Glomerular visceral epithelial cell (primary cell): ENCODE data around the gene ANKS1B.
"Not testable (repeated sequence)": the region's sequence is repeated elsewhere in the genome, so short reads cannot be mapped to it uniquely, and the experiment has no call there.

Experiments
- DNase-seq: peaks from one replicate; pipeline ENCODE4 v3.0.0-alpha.2; 2016; ENCODE audit errors: extremely low spot score

ANKS1B gene

DNA sequence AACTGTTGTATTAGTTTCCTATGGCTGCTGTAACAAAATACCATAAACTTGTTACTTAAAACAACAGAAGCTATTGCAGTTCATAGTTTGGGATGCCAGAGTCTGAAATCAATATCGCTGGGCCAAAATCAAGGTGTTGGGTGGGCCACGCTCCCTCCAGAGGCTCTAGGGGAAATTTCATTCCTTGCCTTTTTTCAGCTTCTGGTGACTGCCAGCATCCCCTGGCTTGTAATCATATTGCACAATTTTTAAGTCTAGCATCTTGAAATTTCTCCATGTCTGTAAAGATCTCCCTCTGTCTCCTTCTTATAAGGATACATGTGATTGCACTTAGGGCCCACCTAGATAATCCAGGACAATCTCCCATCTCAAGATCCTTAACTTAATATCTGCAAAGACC lies 386.0 kb downstream of the ANKS1B start:
- no peak for DNase-seq

DNA sequence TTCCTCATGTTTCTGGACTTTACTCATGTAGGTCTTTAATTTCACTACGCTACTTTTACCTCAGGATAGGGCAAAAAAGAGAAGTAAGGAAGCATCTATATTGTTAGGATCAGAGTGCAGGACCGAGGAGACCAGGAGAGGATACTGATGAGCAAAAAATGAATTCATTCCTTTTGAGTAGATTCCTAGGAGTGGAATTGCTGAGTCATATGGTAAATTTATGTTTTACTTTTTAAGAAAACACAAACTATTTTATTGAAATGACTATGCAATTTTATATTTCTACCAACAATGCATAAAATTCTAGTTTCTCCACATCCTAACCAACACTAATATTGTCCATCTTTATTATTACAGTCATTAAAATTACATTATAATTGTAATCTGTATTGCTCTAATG lies 388.0 kb downstream of the ANKS1B start:
- no peak for DNase-seq

DNA sequence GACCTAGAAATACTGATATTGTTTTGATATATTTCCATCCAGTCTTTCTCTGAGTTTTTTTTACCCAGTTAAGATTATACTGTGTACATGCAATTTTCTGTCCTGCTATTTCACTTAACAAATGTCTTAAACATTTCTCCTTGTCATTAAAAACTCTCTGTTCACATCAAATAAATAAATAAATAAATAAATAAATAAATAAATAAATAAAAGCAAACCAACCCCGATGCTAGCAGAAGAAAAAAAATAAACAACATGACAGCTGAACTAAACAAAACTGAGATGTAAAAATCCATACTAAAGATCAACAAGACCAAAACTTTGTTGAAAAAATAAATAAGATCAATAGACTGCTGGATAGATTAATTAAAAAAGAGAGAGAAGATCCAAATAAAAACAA lies 407.6 kb downstream of the ANKS1B start:
- not testable (repeated sequence) for DNase-seq

DNA sequence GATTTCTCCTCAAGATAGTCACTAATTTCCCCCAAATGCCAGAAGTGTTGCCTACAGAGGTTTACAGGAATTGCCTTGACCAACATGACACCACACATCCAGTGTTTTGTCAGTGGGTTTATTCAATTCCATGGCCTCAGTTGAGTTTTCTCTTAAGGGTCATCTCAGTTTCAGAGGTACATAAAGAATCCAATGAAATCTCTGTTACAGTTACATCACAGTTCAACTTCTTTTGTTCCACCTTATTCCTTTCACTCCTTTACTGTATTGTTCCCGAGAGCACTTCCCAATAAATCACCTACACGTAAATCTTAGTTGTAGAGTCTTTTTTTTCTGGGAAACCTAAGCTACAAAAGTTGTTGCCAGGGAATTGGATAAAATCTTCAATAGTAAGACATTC lies 410.8 kb downstream of the ANKS1B start:
- no peak for DNase-seq

DNA sequence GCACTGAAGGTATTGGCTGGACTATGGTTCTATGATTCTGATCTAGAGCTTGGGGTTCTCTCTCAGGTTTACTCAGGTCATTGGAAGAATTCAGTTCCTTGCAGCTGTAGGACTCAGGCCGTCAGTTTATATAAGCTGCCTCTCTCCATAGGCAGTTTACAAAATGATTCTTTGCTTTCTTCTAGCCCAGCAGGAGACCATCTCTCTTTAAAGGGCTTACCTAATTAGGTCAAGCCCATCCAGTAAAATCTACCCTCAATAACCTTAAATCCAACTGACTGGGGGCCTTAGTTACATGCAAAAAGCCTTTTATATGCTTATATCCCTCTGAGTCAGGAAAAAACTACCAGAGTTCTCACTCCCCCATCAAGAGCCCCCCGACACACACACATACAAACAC lies 417.7 kb downstream of the ANKS1B start:
- DNase-seq: no peak

DNA sequence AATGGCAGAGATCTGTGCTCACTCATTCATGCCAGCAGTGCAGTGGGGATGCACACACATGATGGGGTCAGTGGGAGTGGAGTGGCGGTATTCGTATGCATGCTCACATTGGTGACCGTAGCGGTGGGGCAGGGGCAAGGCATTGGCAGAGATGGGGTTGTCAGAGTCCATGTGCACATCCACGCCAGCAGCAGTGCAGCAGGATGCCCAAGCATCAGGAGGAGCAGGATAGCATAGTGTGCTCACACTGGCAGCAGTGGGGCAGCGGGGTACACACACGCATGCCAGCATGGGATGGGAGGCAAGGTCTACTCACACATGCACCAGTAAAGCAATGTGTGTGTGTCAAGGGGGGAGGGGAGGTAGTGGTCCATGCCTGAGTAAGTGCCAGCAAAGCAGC lies 426.6 kb downstream of the ANKS1B start:
- no peak for DNase-seq

DNA sequence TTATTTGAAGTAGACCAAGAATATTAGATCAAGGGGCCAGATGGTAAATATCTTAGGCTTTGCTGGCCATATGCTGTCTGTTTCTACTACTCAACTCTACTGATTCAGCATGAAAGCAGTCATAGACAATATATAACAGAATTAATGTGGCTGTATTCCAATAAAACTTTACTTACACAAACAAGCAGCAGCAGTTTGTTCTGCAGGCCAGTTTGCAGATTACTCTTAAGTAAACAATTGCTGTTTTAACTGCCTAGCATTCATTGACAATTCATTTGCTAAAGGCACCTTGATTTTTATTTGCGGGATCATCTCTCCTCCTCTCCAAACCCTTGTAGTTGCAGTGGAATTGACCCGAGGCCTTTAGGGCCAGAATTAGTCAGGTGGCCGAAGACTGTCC lies 431.3 kb downstream of the ANKS1B start:
- DNase-seq: no peak

DNA sequence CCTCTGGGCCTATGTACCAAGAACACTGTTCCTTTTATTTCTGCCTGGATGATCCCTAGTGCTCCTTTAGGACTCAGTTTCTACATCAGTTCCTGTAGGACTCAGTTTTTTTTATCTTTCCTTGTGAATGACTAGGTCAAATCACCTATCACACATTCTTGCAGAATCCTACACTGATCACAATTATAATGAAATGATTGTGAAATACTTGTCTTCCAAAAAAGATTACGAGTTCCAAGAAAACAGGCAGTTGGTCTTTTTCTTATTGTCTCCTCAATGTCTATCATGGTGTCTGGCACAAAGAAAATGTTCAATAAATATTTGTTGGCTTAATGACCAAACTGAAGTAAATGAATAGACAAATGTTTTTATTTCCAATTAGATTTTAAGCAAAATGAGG lies 432.7 kb downstream of the ANKS1B start:
- no peak for DNase-seq

DNA sequence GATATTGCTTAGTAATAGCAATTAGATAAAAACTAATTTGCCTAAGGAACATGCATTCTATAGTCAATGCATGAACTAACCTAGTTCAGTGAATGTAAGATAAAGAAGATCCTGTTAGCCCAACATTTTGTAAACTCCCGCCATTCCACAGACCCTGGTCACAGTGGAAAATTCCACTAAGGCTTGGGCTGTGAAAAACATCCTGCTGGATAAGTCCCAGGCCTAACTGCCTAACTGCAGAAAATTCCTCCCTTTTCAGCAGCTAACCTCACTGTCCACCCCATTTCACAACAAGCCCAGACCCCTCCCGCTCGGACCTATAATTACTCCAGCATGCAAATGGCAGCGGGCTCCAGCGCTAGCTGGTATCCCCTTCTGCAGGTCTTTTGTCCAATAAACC lies 435.1 kb downstream of the ANKS1B start:
- no peak for DNase-seq

DNA sequence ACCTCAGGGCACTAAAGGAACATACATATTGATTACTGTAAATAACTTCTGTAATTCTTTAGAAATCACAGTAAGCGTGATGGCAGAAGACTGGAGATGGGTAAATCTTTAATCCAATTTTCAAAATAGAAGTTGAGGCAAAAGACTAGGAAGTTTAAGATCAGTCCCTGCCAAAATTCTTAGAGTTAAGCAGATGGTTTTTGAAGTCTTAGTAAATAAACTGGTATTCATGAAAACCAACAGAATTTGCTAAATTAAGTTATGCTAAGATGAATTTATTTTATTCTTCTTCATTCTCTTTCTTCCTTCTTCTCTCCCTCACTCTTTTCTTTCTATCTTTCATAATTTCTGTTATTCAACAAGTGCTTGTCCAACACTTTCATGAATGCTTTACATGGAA lies 435.5 kb downstream of the ANKS1B start:
- DNase-seq: no peak

DNA sequence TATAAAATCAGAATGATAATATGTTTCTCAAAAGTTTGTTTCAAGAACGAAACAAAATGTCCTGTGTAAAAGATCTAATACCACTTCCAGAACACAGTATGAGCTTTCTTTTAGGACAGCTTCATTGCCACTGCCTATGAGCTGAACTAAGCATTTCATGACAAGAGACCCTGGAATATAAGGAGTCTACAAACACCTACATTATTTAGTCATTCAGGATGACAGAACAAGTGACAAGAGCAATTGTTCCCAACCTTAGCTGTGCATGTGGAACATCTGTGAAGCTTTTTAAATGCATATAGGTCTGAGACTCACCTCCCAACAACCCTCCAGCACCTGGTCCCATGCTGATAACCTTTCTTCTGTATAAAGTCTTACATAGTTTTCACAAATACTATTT lies 440.3 kb downstream of the ANKS1B start:
- no peak for DNase-seq

DNA sequence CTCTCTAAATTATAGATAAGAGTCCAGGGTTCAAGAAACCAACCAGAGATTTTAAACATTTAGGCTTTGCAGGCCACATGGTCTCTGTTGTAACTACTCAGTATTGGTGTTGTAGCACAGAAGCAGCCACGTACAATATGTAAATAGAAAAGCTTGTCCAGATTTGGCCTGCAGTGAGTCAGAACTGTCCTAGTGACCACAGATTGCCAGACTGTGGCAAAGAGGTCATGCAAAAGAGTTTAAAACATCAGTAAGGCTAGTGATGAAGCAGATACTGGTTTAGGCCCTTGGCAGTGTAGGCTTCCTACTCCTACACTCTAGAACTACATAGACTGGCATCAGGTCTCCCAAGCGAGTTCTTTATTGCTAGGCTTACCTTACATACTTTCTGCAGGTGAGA lies 454.8 kb downstream of the ANKS1B start:
- peak; percentile 23 for DNase-seq

DNA sequence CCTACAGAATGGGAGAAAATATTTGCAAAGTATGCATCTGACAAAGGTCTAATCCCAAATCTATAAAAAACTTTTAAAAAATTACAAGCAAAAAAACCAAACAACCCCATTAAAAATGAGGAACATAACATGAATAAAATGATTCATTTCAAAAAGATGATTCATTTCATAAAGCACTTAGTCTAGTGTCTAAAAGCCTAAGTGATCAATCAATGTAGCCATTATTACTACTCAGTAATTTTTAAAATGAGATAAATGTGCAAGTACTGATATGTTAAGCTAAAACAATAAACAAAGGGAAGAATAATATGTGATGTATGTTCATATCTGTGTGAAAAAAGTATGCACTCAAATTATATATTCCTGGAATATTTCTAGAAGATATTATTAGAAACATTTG lies 456.3 kb downstream of the ANKS1B start:
- no peak for DNase-seq

DNA sequence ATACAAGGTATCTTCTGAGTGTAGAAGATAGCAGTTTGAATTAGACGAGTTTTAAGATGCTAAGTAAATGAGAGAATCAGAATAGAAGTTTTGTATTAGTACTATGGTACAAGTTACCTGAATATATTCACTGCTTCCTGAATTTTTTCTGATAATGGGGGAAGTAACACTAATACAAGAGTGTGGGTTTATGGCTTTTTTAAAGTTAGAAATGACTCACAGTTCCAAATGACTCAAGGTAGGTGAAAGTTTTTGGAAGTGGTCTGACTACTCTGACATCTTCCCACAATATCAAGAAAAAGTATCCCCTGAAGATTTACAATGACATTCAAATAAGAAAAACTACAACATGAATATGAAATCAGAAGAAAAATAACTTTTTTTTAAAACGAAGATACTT lies 460.9 kb downstream of the ANKS1B start:
- no peak for DNase-seq

DNA sequence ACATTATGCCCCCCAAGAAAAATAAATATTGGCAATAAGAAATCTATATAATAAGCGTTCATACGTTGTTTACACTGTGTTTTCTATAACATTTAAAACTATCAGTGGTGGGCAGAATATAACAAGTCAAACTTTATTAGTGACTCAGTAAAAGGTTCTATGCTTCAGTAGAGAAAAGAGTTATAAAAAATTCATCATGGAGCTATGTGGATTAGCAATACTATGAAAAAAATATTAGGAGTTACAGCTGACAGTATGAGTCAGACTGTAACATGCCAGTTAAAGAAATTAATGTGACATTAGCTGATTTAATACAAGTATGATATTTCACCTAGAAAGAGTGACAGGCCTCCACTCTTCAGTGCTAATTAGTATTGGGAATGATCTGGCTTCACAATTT lies 462.3 kb downstream of the ANKS1B start:
- DNase-seq: no peak

DNA sequence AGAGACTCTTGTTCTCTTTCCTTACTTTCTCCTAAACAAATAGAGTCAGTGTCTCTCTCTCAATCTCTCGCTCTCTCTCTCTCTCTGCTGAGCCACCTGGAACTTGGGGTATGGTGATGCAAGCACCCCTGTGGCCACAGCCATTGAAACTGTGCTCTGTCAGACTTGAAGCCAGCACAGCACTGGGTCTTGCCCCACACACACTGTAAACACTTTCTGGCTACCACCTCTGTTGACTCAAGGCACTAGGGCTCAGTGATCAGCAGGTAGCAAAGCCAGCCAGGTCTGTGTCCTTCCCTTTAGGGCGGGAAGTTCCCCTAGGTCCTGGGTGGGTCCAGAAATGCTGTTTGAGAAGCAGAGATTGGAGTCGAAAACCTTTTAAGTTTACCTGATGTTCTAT lies 463.1 kb downstream of the ANKS1B start:
- no peak for DNase-seq

DNA sequence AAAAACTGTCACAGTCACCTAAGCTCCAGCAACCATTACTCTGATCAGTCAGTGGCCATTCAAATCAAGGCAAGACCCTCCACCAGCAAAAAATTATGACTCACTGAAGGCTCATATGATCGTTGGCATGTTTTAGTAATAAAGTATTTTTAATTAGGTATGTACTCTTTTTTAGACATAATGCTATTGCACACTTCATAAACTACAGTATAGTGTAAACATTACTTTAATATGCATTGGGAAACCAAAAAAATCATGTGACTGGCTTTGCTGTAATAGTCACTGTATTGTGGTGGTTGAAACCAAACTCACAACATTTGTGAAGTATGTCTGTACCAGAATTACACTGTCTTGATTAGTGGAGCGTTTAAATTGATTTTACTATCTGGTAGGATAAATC lies 471.7 kb downstream of the ANKS1B start:
- DNase-seq: no peak

DNA sequence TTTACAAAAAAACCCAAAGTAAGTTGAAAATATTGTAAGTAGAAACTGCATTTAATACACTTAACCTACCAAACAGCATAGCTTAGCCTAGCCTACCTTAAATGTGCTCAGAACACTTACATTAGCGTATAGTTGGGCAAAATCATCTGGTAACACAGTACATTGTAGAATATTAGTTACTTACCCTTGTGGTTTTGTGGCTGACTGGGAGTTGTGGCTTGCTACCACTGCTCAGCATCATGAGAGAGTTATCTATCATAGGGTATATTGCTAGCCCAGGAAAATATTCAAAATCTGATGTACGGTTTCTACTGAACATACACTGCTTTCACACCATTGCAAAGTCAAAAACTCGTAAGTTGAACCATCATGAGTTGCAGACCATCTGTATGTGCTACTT lies 478.9 kb downstream of the ANKS1B start:
- no peak for DNase-seq

DNA sequence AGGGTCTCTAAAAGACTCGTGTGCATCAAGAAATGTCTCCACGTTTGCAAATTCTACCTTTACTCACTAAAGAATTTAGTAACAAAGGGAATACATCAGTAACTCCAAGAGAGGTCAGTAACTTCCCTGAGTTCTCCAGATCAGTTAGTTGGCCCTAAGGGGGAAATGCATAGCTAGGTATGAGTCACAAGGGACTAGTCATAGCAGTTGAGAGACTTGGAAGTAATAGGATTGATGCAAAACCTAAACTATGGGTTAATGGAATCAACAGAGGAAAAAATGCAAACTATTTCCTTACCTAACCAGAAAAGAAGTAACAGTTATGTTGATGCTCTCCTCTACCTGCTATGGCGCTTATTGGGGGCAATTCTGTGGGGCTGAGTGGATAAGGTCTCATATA lies 486.0 kb downstream of the ANKS1B start:
- peak; percentile 46 for DNase-seq

DNA sequence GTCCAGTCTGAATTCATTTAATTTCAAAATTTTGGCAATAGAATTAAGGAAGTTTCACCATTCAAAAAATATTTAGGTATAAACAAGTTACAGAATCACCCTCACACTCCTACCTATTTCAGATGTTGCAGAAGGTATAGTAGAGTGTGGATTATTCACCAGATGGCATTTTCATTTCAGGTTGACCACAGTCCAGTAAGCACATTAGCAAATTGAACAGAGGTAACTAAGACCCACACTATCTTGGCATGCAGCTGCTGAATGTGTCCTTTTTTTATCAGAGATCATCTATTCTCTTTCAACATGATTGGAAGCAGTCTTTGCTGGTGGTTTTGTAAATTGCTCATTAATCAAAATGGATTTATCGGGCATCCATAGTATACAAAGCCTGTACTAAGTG lies 488.9 kb downstream of the ANKS1B start:
- no peak for DNase-seq

DNA sequence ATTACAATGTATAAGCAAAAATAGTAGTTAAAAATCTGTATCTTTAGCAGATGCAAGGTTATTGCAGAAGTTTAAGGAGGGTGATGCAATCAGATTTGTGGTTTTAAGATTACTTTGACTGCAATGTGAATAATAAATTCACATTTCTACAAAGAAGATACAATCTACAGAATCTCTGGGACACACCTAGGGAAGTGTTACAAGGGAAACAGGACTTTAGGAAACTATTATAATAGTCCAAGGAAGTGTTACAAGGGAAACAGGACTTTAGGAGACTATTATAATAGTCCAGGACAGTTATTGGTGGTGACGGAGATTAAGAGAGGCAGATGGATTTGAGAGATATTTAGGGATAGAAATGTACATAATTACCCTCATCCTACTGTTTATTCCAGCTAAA lies 491.5 kb downstream of the ANKS1B start:
- DNase-seq: no peak

DNA sequence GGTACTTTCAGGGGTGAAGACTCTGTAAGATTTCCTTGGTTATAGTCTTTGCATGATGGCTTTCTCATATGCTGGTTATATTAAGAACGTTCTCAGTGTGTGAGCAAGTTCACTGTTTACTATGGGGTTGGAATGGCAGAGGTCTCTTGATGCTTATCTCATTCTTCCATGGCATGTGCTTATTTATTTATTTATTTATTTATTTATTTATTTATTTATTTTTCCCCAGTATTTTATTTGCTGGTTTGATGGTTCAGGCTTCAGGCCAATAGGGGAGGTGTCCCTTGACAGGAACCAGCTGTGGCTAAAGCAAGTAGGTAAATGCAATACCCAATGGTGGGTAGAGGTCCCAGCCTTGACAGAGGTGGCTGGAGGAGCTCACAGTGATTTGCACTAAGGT lies 498.5 kb downstream of the ANKS1B start:
- no peak for DNase-seq

DNA sequence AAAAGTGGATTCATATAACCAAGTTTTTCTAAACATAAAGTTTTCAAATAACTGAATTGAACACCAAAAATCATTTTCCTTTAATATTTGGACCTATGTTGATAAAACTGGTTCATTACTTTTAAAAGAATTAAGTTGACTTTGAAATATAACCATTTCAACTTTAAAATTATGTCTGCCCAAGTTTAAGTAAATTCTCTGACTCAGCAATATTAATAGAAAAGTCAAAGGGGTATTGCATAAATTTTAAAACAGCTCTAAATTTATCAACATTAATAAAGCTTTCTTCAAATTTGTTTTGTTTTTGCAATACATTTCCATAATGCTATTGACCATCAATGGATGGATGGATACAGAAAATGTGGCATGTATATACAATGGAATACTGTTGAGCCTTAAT lies 505.6 kb downstream of the ANKS1B start:
- no peak for DNase-seq

DNA sequence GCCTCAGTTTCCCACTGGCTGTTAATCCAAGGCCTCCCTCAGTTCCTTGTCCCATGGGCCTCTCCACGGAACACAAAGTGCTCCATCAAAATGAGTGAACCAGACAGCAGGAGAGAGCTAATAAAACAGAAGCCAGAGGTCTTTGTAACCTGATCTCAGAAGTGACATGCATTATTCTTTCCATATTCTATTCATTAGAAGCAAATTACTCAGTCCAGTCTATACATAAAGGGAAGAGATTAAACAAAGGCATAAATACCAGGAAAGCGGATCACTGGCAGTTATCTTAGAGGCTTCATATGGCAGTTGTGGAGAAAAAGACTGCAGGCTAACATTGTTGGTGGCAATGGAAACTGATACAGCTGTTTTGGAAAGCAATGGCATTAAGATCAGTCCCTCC lies 507.8 kb downstream of the ANKS1B start:
- no peak for DNase-seq

DNA sequence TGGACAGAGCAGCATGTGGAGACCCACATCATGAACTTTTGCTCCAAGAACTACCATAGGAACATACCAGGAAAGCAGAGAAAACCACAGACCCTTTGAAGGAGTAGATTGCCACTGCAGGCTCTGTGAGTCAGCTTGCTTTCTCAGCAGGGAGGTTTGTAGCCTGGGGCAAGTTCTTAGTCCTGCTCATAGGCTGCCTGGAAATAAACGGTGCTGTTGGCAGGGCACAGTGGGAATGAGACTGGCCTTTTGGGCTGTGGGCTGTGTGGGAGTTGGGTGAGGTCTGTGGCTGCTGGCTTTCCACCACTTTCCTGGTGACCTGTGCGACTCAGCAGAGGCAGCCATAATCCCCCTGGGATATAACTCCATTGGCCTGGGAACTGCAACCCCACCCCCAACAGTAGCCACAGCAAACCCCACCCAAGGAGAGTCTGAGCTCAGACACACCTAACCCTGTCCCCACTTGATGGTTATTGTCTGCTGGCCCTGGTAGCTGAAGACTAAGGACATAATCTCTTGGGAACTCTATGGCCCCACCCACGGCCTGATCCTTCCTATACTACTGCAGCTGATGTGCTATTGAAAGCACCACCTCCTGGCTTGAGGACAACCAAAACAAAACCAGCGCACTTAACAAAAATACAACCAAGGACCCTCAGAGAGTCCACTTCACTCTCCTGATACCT lies 529.2 kb downstream of the ANKS1B start:
- peak; percentile 75 for DNase-seq
